Peyer's patch (tissue), 4 donors: ENCODE results near the gene PSAT1.

Experiments
- POLR2A ChIP-seq, 2 donors: fragments of 450-650 bp; IDR thresholded peaks; one replicate each; pipeline ENCODE4 v1.5.1; 2017; ENCODE audit warnings: antibody characterized with exemption in 2 of 2, mild to moderate bottlenecking in 2 of 2, moderate library complexity in 2 of 2
- TF ChIP-seq, protein P1 (sequence below), 6 experiments: fragments of 450-650 bp in 4 of 6; fragments of 200-600 bp in 2 of 6; sonication (generic) in 1 of 6; IDR thresholded peaks; one replicate each; pipeline ENCODE4 v1.5.1; 2017 to 2019; ENCODE audit warnings: antibody characterized with exemption in 6 of 6, mild to moderate bottlenecking in 3 of 6, moderate library complexity in 1 of 6

DNA sequence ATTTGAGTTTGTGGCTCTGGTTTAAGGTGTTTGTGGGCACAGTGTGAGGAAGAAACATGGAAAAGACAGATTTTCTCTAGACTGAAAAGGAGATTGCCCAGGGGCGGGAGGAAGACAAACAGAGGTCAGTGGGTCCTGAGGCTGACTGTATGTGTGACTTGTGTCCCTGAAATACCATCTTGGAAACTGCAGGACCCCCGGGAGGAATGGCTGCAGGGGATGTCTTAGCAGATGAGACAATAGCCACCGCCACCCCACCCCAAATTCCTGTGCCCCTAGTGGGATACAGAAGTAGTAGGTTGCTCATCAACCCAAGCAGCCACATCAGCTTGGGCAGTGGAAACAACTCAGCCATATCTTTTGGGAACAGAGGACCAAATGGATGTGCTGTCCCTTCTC lies 1.7 kb upstream of the PSAT1 start:
- TF ChIP-seq, protein P1, sequence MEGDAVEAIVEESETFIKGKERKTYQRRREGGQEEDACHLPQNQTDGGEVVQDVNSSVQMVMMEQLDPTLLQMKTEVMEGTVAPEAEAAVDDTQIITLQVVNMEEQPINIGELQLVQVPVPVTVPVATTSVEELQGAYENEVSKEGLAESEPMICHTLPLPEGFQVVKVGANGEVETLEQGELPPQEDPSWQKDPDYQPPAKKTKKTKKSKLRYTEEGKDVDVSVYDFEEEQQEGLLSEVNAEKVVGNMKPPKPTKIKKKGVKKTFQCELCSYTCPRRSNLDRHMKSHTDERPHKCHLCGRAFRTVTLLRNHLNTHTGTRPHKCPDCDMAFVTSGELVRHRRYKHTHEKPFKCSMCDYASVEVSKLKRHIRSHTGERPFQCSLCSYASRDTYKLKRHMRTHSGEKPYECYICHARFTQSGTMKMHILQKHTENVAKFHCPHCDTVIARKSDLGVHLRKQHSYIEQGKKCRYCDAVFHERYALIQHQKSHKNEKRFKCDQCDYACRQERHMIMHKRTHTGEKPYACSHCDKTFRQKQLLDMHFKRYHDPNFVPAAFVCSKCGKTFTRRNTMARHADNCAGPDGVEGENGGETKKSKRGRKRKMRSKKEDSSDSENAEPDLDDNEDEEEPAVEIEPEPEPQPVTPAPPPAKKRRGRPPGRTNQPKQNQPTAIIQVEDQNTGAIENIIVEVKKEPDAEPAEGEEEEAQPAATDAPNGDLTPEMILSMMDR (IDR thresholded peaks at IDR 0.05) = no peak
- no peak for TF ChIP-seq POLR2A (IDR thresholded peaks at IDR 0.05)
